Stimulated activated CD8-positive, alpha-beta memory T cell treated with anti-CD3 and anti-CD28 coated beads, Interleukin-12 subunit alpha, Interleukin-12 subunit beta, amount 100 ng/mL, for 1 hour (primary cell): ENCODE results near the gene KLC3.
"Not testable (repeated sequence)": the region's sequence is repeated elsewhere in the genome, so short reads cannot be mapped to it uniquely, and the experiment has no call there.

Experiments
- DNase-seq: peaks from one replicate; pipeline ENCODE4 v3.0.0-alpha.2; 2020; ENCODE audit warnings: low read depth

The KLC3 gene

GRCh38 chr19:45320997-45321775 lies 19.4 kb upstream of the KLC3 start:
- no peak for DNase-seq

- DNase-seq = no peak
Observed at GRCh38 chr19:45321848-45322247, 18.7 kb upstream of the KLC3 start.

GRCh38 chr19:45322311-45322710 lies 18.2 kb upstream of the KLC3 start:
- DNase-seq = no peak

GRCh38 chr19:45322744-45323281 lies 17.7 kb upstream of the KLC3 start, which contains the start of gene CKM:
Gene CKM, minus strand, starts transcription at chr19:45322875. Its CDS starts 3,162 bp downstream, at chr19:45319713.
- no peak for DNase-seq

- no peak for DNase-seq
Observed at GRCh38 chr19:45323671-45324081, 16.9 kb upstream of the KLC3 start.

GRCh38 chr19:45324349-45324907 lies 16.1 kb upstream of the KLC3 start:
- DNase-seq = no peak

GRCh38 chr19:45327404-45328143 lies 13.0 kb upstream of the KLC3 start:
- no peak for DNase-seq

- no peak for DNase-seq
Observed at GRCh38 chr19:45331411-45331810, 9.1 kb upstream of the KLC3 start.

GRCh38 chr19:45333609-45334303 lies 6.8 kb upstream of the KLC3 start:
- no peak for DNase-seq

GRCh38 chr19:45334881-45335280 lies 5.7 kb upstream of the KLC3 start:
- DNase-seq = not testable (repeated sequence)

GRCh38 chr19:45336696-45337251 lies 3.8 kb upstream of the KLC3 start:
- DNase-seq = no peak

- no peak for DNase-seq
Observed at GRCh38 chr19:45339629-45340028, 921 bp upstream of the KLC3 start.

- DNase-seq = no peak
Observed at GRCh38 chr19:45340899-45341453, 426 bp downstream of the KLC3 start.

GRCh38 chr19:45342911-45343310 lies 2.4 kb downstream of the KLC3 start:
- no peak for DNase-seq

GRCh38 chr19:45344621-45345505 lies 4.3 kb downstream of the KLC3 start:
- DNase-seq = no peak

- no peak for DNase-seq
Observed at GRCh38 chr19:45345506-45345860, 4.9 kb downstream of the KLC3 start.

- DNase-seq = no peak
Observed at GRCh38 chr19:45346449-45346848, 5.9 kb downstream of the KLC3 start.

GRCh38 chr19:45347570-45348366 lies 7.2 kb downstream of the KLC3 start:
- DNase-seq = no peak

- no peak for DNase-seq
Observed at GRCh38 chr19:45348367-45349125, 8.0 kb downstream of the KLC3 start.
